ENCODE measurements around the gene CEP19. TPM values are rescaled to one million over a fixed set of nuclear protein-coding genes. Genes with fewer than 3 reads are reported as not detected.

Gene CEP19
- total RNA-seq, 4 donors from 2014 or later: 0.67 TPM; not detected in 3

GRCh38 chr3:196659901-196660351, 52.1 kb downstream of the CEP19 start:
- TF ChIP-seq CTCF (IDR thresholded peaks at IDR 0.05) (no peak), POLR2A (IDR thresholded peaks at IDR 0.05) (no peak)
- DNase-seq: no peak
- peaks cover 0 to 6% (median 0%) of the 10 kb centered on the region in 3 donors for H3K36me3 ChIP-seq
- no peaks in the 10 kb centered on the region for H3K9me3 ChIP-seq
- no peak overlapping the region for H3K27ac ChIP-seq
- no peak overlapping the region for H3K4me3 ChIP-seq
- no peaks in the 10 kb centered on the region for H3K27me3 ChIP-seq
- no peaks in the 10 kb centered on the region for H3K4me1 ChIP-seq

Small RNAs within 50 kb of the gene (small RNA-seq; reads per million reads assigned to genes)
- 0 reads per million in 2 donors for gene RNU4-89P
- gene RNU6-646P: 0 reads per million in 2 donors

Other genes starting within 250 kb of the CEP19 start
- 10 to 100 TPM; 13.3 to 56.1 (median 18.3) TPM for gene RNF168, start 208.5 kb downstream of the CEP19 start, total RNA-seq
- not detected for gene SMCO1, start 196.9 kb downstream of the CEP19 start, total RNA-seq
- 10 to 100 TPM in 1 of 4 donors, 1 to 10 TPM in 3; 1.9 to 12.4 (median 6.5) TPM for gene WDR53, start 143.7 kb downstream of the CEP19 start, total RNA-seq
- gene FBXO45, start 143.6 kb downstream of the CEP19 start, total RNA-seq: 1 to 10 TPM; 5.0 to 6.5 (median 5.9) TPM
- gene NRROS, start 72.6 kb downstream of the CEP19 start, total RNA-seq: 10 to 100 TPM in 1 of 4 donors, 1 to 10 TPM in 2, under 1 TPM in 1; 0.70 to 10.7 (median 2.8) TPM
- gene PIGX, start 127 bp upstream of the CEP19 start, total RNA-seq: 10 to 100 TPM in 3 of 4 donors, 1 to 10 TPM in 1; 9.4 to 26.1 (median 15.2) TPM
- gene PAK2, start 27.6 kb upstream of the CEP19 start, total RNA-seq: 10 to 100 TPM; 42.9 to 65.2 (median 53.5) TPM
- gene SENP5, start 155.7 kb upstream of the CEP19 start, total RNA-seq: 10 to 100 TPM; 29.6 to 75.1 (median 36.9) TPM
- gene NCBP2, start 230.3 kb upstream of the CEP19 start, total RNA-seq: 10 to 100 TPM; 21.7 to 61.1 (median 31.8) TPM